Upper lobe of right lung (tissue), 1 donor: Measurements from ENCODE around the gene ZNF23. TPM values are rescaled to one million over a fixed set of nuclear protein-coding genes. Genes with fewer than 3 reads are reported as not detected.

Experiments used
- ATAC-seq: fragments of 200-7000 bp; cut with Tn5 transposase; one replicate; pipeline ENCODE4 v1.9.1; 2020; ENCODE audit warnings: mild to moderate bottlenecking, moderate library complexity
- DNase-seq: peaks from one replicate; pipeline ENCODE4 v3.0.0-alpha.2; 2020
- H3K27ac ChIP-seq: fragments of 200-600 bp; one replicate; pipeline ENCODE4 v1.8.0; 2022
- H3K27me3 ChIP-seq: fragments of 200-600 bp; one replicate; pipeline ENCODE4 v1.8.0; 2022; ENCODE audit warnings: mild to moderate bottlenecking
- H3K36me3 ChIP-seq: fragments of 200-600 bp; one replicate; pipeline ENCODE4 v1.8.0; 2022
- H3K4me1 ChIP-seq: fragments of 200-600 bp; one replicate; pipeline ENCODE4 v1.8.0; 2022
- H3K4me3 ChIP-seq: fragments of 200-600 bp; one replicate; pipeline ENCODE4 v1.8.0; 2022; ENCODE audit warnings: mild to moderate bottlenecking
- H3K9me3 ChIP-seq: fragments of 200-600 bp; one replicate; pipeline ENCODE4 v1.8.0; 2022
- intact Hi-C: fragments of 100-400 bp; cut with DNase I; formaldehyde crosslinking; loops from one replicate; pipeline ENCODE4 v1.11.0; 2022
- total RNA-seq: library from RNA; stranded (reverse); fragmentation: NEBNext Ultra II Directional; extraction: Animal tissue kit (Norgen Biotek cat#: 25700); gene quantifications from one replicate; pipeline ENCODE4 v1.2.1, GENCODE V29; 2021
- TF ChIP-seq, protein P1 (sequence below): fragments of 200-600 bp; IDR thresholded peaks from one replicate; pipeline ENCODE4 v1.8.0; 2022; ENCODE audit warnings: antibody characterized with exemption
- donor health status: DM: no; HTN: yes; CAD: no; lungs with severe emphysema.

ZNF23 gene
- total RNA-seq, 1 donor from 2014 or later = 7.3 TPM

DNA sequence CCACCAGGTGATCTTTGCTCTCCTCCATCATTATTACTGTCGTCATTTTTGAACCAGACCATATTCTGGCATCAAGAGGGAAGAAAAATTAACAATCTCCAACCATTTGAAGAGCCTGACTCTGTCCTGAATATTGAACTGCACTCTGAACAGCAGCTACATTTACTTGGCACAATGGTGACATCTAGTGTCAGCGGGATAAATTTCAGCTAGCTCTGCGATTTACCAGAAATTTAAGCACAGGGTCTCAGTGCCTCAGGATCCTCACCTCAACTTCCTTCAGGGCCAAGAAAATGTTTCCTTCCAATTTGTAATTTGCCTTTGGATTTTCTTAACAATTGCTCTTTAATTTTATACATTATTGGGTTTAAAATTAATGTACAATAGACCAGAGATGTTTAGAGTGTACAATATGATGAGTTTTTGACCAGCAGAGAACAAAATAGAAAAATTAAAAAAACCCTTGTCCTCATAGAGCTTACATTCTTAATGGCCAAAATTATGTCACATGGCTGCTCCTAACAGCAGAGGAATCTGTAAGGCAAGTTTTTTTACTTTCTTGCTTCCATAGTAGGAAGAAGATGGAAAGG lies 37.8 kb upstream of the ZNF23 start:
- no peaks in the 10 kb centered on the region for H3K4me1 ChIP-seq
- H3K27me3 ChIP-seq = no peaks in the 10 kb centered on the region
- no peak overlapping the region for H3K27ac ChIP-seq
- peak; percentile 82 for ATAC-seq
- TF ChIP-seq, protein P1, sequence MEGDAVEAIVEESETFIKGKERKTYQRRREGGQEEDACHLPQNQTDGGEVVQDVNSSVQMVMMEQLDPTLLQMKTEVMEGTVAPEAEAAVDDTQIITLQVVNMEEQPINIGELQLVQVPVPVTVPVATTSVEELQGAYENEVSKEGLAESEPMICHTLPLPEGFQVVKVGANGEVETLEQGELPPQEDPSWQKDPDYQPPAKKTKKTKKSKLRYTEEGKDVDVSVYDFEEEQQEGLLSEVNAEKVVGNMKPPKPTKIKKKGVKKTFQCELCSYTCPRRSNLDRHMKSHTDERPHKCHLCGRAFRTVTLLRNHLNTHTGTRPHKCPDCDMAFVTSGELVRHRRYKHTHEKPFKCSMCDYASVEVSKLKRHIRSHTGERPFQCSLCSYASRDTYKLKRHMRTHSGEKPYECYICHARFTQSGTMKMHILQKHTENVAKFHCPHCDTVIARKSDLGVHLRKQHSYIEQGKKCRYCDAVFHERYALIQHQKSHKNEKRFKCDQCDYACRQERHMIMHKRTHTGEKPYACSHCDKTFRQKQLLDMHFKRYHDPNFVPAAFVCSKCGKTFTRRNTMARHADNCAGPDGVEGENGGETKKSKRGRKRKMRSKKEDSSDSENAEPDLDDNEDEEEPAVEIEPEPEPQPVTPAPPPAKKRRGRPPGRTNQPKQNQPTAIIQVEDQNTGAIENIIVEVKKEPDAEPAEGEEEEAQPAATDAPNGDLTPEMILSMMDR = peak; percentile 67
- H3K4me3 ChIP-seq = no peak overlapping the region
- no peaks in the 10 kb centered on the region for H3K36me3 ChIP-seq
- no peaks in the 10 kb centered on the region for H3K9me3 ChIP-seq
- intact Hi-C loops = loop anchor here (5.0 kb wide), 1 partner anchor 88 kb away; no protein-coding TSS in a partner anchor
- DNase-seq = no peak

DNA sequence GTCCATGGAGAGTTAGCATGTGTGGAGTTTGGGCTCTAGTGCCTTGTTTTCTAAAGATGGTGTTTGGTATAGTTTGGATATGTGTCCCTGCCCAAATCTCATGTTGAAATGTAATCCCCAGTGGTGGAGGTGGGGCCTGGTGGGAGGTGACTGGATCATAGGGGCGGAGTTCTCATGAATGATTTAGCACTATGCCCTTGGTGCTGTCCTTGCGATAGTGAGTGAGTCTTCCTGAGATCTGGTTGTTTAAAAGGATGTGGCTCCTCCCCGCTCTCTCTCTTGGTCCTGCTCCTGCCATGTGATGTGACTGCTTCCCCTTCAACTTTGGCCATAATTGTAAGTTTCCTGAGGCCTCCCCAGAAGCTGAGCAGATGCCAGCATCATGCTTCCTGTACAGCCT lies 36.0 kb upstream of the ZNF23 start:
- Histone ChIP-seq H3K4me1 (no peaks in the 10 kb centered on the region), H3K9me3 (no peaks in the 10 kb centered on the region), H3K27ac (no peak overlapping the region), H3K4me3 (no peak overlapping the region), H3K27me3 (no peaks in the 10 kb centered on the region), H3K36me3 (no peaks in the 10 kb centered on the region)
- intact Hi-C loops = no loop called here
- ATAC-seq = no peak
- TF ChIP-seq, protein P1 = no peak
- no peak for DNase-seq

DNA sequence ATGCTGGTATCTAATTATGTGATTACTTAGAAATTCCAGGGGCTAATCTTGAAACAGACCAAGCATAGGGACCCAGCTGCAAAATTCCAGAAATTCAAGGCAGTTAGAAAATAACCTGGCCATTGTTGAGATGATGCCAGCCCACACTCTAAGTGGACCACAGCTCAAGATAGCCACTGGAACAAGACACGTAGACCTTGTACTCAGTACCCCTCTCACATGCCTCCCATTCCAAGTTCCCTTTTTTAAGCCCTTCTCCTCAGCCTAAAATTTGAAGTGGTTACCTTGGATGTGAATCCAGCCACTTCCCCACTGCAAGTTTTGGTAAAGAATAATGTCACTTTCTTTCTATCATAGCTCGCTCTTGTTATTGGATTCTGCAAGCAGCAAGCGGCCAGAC lies 31.2 kb upstream of the ZNF23 start:
- Histone ChIP-seq H3K36me3 (no peaks in the 10 kb centered on the region), H3K4me3 (no peak overlapping the region), H3K27ac (no peak overlapping the region), H3K4me1 (no peaks in the 10 kb centered on the region), H3K27me3 (no peaks in the 10 kb centered on the region), H3K9me3 (no peaks in the 10 kb centered on the region)
- TF ChIP-seq, protein P1 = no peak
- intact Hi-C loops = no loop called here
- ATAC-seq (no peak), DNase-seq (no peak)

DNA sequence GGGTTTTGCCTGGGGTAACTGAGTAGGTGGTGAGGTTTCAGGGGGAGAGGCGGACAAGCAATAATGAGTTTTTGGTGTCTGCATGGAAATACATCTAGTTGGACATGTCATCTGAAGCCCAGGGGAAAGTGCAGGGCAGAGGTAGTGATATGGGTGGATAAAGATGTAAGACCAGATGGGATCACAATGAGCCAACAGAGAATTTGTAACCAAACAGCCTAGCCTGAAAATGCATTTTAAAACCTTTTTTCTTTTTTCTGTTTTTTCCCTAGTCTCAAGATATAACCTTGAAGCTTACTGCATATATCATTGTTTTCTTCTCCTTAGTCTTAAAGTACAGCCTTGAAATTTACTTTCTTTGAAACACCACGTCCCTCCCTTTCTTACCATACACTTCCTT lies 30.7 kb upstream of the ZNF23 start:
- no peaks in the 10 kb centered on the region for H3K9me3 ChIP-seq
- intact Hi-C loops = no loop called here
- no peaks in the 10 kb centered on the region for H3K27me3 ChIP-seq
- H3K4me3 ChIP-seq = no peak overlapping the region
- no peaks in the 10 kb centered on the region for H3K4me1 ChIP-seq
- TF ChIP-seq, protein P1 = no peak
- ATAC-seq (no peak), DNase-seq (no peak)
- H3K36me3 ChIP-seq = no peaks in the 10 kb centered on the region
- H3K27ac ChIP-seq = no peak overlapping the region

DNA sequence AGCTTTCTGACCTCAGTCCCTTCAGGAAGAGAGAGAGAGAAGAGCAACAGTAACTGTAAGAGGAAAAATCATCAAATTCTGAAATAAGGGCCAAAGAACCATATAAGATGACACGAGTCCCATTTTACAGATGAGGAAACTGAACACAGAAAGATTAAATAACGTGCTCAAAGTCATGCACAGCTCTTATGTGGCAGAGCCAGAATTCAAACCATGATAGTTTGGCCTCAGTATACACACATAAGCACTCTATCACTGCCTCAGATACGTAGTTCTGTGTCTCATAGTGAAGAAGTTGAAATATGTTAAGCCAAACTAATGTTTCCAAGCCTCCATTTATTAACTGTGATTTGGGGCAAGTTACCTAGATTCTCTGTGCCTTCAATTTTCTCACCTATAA lies 29.0 kb upstream of the ZNF23 start:
- no peak overlapping the region for H3K27ac ChIP-seq
- ATAC-seq (no peak), DNase-seq (no peak)
- intact Hi-C loops = no loop called here
- no peaks in the 10 kb centered on the region for H3K36me3 ChIP-seq
- H3K4me1 ChIP-seq = no peaks in the 10 kb centered on the region
- TF ChIP-seq, protein P1 = no peak
- no peaks in the 10 kb centered on the region for H3K9me3 ChIP-seq
- no peaks in the 10 kb centered on the region for H3K27me3 ChIP-seq
- no peak overlapping the region for H3K4me3 ChIP-seq

DNA sequence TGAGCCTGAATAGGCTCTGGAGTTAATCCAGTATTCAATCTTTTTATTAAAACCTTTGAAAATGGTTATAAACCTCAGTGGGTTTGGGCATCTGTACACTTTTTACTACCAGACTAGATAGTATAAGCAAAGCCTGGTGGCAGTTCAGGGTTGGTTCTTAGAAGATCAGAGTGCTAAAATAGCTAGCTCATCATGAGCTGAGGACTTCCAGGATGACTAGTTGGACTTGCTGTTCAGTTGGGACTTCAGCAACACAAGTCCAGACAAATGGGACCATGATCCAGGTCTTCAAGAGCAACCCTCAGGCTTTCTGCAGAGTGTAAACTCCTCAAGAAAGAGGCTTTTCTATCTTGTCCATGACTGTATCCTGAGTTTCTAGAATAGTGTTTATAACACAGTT lies 28.3 kb upstream of the ZNF23 start:
- H3K4me3 ChIP-seq = no peak overlapping the region
- no peaks in the 10 kb centered on the region for H3K36me3 ChIP-seq
- H3K27ac ChIP-seq = no peak overlapping the region
- H3K4me1 ChIP-seq = no peaks in the 10 kb centered on the region
- TF ChIP-seq, protein P1 = no peak
- H3K27me3 ChIP-seq = no peaks in the 10 kb centered on the region
- DNase-seq (no peak), ATAC-seq (no peak)
- H3K9me3 ChIP-seq = no peaks in the 10 kb centered on the region
- intact Hi-C loops = no loop called here
